ENCODE results near the gene CLTRN. TPM values are rescaled to one million over a fixed set of nuclear protein-coding genes. Genes with fewer than 3 reads are reported as not detected.

The CLTRN gene
- total and polyA plus RNA-seq, 9 donors = 0.13 to 0.53 (median 0.38) TPM

DNA sequence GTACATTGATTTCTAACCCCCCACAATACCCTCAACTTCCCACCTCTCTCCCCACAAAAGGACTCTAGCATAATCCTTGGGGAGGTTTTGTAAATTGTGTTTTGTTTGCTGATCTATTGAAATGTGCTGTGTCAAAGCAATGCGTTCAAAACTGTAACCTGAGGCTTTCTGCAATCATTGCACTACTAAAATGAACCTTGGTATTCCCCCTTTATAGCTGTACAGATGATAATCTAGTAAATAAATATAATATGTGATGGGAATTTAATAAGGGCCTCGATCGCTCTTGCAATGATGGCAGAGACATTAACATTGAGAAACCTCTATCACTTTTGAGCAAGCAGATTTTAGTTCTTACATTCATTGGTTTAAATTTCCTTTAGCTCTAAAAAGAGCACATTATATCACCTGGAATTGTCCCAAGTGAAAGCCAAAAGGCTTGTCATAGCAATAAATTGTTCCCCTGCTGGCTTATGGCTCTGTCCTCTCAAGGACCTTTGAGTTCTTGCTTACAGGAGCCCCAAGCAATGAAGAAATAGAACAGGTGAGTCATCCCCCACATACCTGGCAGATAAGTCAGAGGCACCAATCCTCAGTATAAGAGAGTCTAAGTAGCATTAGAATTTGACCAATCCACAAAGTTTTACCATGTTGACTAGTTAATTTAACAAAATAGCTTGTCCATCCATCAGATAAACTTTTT, 45.4 kb downstream of the CLTRN start:
- H3K36me3 ChIP-seq (ENCODE audit: control insufficient read depth, insufficient read depth, low read length) = no peaks in the 10 kb centered on the region
- H3K9me3 ChIP-seq (replicated peaks; ENCODE audit: control insufficient read depth, low read depth, low read length) = no peaks in the 10 kb centered on the region
- no peak for DNase-seq
- no peak overlapping the region for H3K27ac ChIP-seq (ENCODE audit: low read length)
- H3K4me1 ChIP-seq (ENCODE audit: control insufficient read depth, insufficient read depth, low read length) = no peaks in the 10 kb centered on the region
- no CpG with 5 or more reads among the region's 3 CpGs for WGBS (ENCODE audit: insufficient coverage)
- H3K4me3 ChIP-seq (ENCODE audit: low read length) = no peak overlapping the region
- peaks cover 20% of the 10 kb centered on the region for H3K27me3 ChIP-seq (ENCODE audit: control insufficient read depth, insufficient read depth, low read length)

DNA sequence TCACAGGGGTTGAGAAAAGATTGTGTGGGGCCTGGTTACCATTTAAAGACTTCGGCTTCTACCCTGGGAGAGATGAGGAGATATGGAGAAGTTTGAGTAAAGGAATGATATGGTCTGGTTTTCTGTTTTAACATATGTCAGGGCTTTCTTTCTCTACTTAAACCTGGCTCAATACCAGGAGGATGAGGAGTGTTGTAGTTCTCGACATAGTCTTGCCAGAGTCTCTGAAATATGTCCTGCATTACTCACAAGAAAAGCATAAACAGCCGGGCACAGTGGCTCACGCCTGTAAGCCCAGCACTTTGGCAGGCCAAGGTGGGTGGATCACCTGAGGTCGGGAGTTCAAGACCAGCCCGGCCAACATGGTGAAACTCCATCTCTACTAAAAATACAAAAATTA, 47.5 kb downstream of the CLTRN start:
- 60% methylated on average over 1 of the region's 6 CpGs for WGBS (ENCODE audit: insufficient coverage)
- no peak overlapping the region for H3K4me3 ChIP-seq (ENCODE audit: low read length)
- peaks cover 17% of the 10 kb centered on the region for H3K27me3 ChIP-seq (ENCODE audit: control insufficient read depth, insufficient read depth, low read length)
- DNase-seq = no peak
- no peaks in the 10 kb centered on the region for H3K36me3 ChIP-seq (ENCODE audit: control insufficient read depth, insufficient read depth, low read length)
- no peak overlapping the region for H3K27ac ChIP-seq (ENCODE audit: low read length)
- H3K9me3 ChIP-seq (replicated peaks; ENCODE audit: control insufficient read depth, low read depth, low read length) = no peaks in the 10 kb centered on the region
- no peaks in the 10 kb centered on the region for H3K4me1 ChIP-seq (ENCODE audit: control insufficient read depth, insufficient read depth, low read length)

DNA sequence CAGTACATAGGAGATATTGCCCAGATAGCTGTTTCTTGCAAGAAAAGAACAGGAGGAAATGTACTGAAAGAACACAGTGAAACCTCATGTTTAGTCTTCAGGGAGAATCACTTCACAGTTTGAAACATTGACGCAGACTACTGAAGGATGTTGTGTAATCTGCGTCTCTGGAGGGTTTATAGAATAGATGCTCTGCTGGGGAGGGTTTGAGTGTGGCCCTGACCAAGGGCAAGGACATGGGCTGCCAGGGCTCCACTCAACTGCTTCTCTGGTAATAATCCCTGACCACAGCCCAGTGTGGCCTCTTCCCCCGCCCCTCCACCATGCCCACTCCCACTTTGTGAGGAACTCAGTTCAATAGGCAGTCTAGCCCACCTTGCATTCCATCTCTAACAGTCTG, 48.1 kb downstream of the CLTRN start:
- DNase-seq = no peak
- peaks cover 17% of the 10 kb centered on the region for H3K27me3 ChIP-seq (ENCODE audit: control insufficient read depth, insufficient read depth, low read length)
- no peaks in the 10 kb centered on the region for H3K36me3 ChIP-seq (ENCODE audit: control insufficient read depth, insufficient read depth, low read length)
- no peaks in the 10 kb centered on the region for H3K4me1 ChIP-seq (ENCODE audit: control insufficient read depth, insufficient read depth, low read length)
- H3K4me3 ChIP-seq (ENCODE audit: low read length) = no peak overlapping the region
- WGBS (ENCODE audit: insufficient coverage) = 61% methylated on average over 2 of the region's 3 CpGs
- H3K9me3 ChIP-seq (replicated peaks; ENCODE audit: control insufficient read depth, low read depth, low read length) = no peaks in the 10 kb centered on the region
- no peak overlapping the region for H3K27ac ChIP-seq (ENCODE audit: low read length)

DNA sequence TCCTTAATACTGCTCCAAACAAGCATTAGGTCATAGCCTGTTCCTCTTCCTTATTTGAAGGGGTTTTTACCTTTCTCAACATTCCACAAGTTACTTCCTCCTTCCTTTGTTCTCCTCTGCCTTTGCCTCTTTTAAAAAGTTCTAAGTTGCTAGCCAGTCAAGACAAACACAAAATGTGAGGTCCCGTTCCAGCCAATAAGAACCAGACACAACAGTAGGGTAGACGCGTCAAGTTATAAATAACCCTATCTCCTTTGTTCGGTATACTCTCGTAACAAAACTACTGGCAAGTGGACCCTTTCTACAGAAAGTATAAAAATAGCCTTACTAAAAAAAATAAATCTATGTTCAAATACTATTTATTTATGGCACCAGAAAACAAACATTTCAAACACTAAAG, 57.5 kb downstream of the CLTRN start:
- H3K4me3 ChIP-seq (ENCODE audit: low read length) = no peak overlapping the region
- peaks cover 12% of the 10 kb centered on the region for H3K27me3 ChIP-seq (ENCODE audit: control insufficient read depth, insufficient read depth, low read length)
- no peak overlapping the region for H3K27ac ChIP-seq (ENCODE audit: low read length)
- H3K9me3 ChIP-seq (replicated peaks; ENCODE audit: control insufficient read depth, low read depth, low read length) = no peaks in the 10 kb centered on the region
- no peak for DNase-seq
- H3K36me3 ChIP-seq (ENCODE audit: control insufficient read depth, insufficient read depth, low read length) = no peaks in the 10 kb centered on the region
- WGBS (ENCODE audit: insufficient coverage) = 60% methylated on average over 1 of the region's 5 CpGs
- H3K4me1 ChIP-seq (ENCODE audit: control insufficient read depth, insufficient read depth, low read length) = no peaks in the 10 kb centered on the region

DNA sequence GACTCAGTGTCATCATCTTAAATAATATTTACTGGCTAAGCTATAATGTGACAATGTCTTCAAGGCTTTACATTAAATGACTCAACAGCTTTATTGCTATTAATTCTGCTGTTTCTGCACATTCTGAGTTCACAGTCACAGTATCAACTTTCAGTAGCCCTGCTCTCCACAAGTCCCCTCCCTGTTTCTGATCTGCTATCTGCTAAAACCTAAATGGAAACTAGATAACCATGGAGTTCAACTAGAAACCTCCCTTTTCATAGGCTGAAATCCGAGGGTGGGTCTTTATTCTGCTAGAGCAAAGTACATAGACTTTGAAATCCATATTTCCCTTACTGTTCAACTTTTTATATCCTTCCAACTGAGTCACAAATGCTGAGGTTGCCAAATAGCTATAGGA, 58.5 kb downstream of the CLTRN start:
- no peaks in the 10 kb centered on the region for H3K36me3 ChIP-seq (ENCODE audit: control insufficient read depth, insufficient read depth, low read length)
- H3K9me3 ChIP-seq (replicated peaks; ENCODE audit: control insufficient read depth, low read depth, low read length) = no peaks in the 10 kb centered on the region
- no peak for DNase-seq
- no peak overlapping the region for H3K4me3 ChIP-seq (ENCODE audit: low read length)
- H3K27me3 ChIP-seq (ENCODE audit: control insufficient read depth, insufficient read depth, low read length) = peaks cover 8% of the 10 kb centered on the region
- WGBS (ENCODE audit: insufficient coverage) = no CpG with 5 or more reads among the region's 1 CpG
- no peak overlapping the region for H3K27ac ChIP-seq (ENCODE audit: low read length)
- no peaks in the 10 kb centered on the region for H3K4me1 ChIP-seq (ENCODE audit: control insufficient read depth, insufficient read depth, low read length)

DNA sequence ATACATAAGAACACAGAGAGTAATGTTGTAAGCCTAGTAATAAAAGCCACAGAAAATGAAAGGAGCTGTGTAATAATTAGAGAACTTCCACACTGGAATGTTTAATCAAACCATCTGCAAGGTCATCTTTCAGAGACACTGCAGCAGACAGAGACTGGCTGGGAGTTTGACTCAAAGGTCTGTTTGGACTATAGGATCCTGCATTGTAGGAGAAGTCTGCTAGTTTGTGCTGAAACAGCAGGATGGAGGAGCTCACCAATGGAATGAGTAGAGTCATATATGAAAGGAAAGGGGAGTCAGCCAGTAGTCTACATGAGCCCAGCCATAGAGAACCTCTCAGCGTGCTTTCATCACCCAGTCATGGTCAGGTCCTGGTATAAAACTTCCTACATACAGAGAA, 59.4 kb downstream of the CLTRN start:
- Histone ChIP-seq H3K27ac (ENCODE audit: low read length) (no peak overlapping the region), H3K4me1 (ENCODE audit: control insufficient read depth, insufficient read depth, low read length) (no peaks in the 10 kb centered on the region), H3K27me3 (ENCODE audit: control insufficient read depth, insufficient read depth, low read length) (peaks cover 10% of the 10 kb centered on the region), H3K4me3 (ENCODE audit: low read length) (no peak overlapping the region), H3K36me3 (ENCODE audit: control insufficient read depth, insufficient read depth, low read length) (no peaks in the 10 kb centered on the region), H3K9me3 (replicated peaks; ENCODE audit: control insufficient read depth, low read depth, low read length) (no peaks in the 10 kb centered on the region)
- no CpG with 5 or more reads among the region's 1 CpG for WGBS (ENCODE audit: insufficient coverage)
- no peak for DNase-seq

DNA sequence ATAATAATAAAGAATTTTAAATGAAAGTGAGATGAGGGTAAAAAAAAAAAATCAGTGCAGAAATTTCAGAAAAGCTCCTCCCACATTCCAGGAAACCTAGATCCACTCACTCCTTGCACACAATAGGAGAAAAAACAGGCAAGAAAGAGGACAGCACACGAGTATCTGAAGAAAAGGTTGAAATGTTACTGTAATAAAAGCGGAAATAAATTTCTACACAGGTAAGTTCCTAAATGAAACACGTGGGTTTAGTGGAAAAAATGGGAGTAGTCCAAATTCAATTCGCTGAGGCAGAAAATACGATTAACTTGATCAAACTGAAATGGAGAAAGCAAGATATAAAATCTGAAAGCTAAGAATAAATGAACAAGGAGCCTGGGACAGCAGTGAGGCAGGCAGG, 61.8 kb downstream of the CLTRN start:
- Histone ChIP-seq H3K9me3 (replicated peaks; ENCODE audit: control insufficient read depth, low read depth, low read length) (no peaks in the 10 kb centered on the region), H3K27me3 (ENCODE audit: control insufficient read depth, insufficient read depth, low read length) (peaks cover 17% of the 10 kb centered on the region), H3K4me1 (ENCODE audit: control insufficient read depth, insufficient read depth, low read length) (no peaks in the 10 kb centered on the region), H3K36me3 (ENCODE audit: control insufficient read depth, insufficient read depth, low read length) (no peaks in the 10 kb centered on the region), H3K4me3 (ENCODE audit: low read length) (no peak overlapping the region), H3K27ac (ENCODE audit: low read length) (no peak overlapping the region)
- no peak for DNase-seq
- WGBS (ENCODE audit: insufficient coverage) = 40% methylated on average over 3 of the region's 5 CpGs

DNA sequence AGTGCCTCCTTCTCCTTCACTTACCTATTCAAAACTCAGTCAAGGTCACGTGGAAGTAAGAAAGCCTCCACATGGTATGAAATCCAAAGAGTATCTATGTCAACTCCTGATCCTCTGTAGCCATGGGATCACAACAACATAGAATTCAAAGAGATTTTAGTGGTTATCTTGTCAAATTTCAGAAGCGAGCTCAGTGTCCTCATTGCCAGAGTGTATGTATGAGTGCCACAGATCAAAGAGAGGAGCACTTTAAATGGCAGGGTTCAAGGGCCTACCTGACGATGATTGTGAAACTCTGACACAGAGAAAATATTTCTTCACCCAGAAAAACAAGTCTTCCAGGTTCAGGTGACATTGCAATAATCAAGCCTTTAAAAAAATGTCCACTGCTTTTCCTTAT, 62.7 kb downstream of the CLTRN start:
- DNase-seq = no peak
- Histone ChIP-seq H3K27me3 (ENCODE audit: control insufficient read depth, insufficient read depth, low read length) (peaks cover 17% of the 10 kb centered on the region), H3K4me3 (ENCODE audit: low read length) (no peak overlapping the region), H3K4me1 (ENCODE audit: control insufficient read depth, insufficient read depth, low read length) (no peaks in the 10 kb centered on the region), H3K9me3 (replicated peaks; ENCODE audit: control insufficient read depth, low read depth, low read length) (no peaks in the 10 kb centered on the region), H3K36me3 (ENCODE audit: control insufficient read depth, insufficient read depth, low read length) (no peaks in the 10 kb centered on the region), H3K27ac (ENCODE audit: low read length) (no peak overlapping the region)
- no CpG with 5 or more reads among the region's 3 CpGs for WGBS (ENCODE audit: insufficient coverage)

DNA sequence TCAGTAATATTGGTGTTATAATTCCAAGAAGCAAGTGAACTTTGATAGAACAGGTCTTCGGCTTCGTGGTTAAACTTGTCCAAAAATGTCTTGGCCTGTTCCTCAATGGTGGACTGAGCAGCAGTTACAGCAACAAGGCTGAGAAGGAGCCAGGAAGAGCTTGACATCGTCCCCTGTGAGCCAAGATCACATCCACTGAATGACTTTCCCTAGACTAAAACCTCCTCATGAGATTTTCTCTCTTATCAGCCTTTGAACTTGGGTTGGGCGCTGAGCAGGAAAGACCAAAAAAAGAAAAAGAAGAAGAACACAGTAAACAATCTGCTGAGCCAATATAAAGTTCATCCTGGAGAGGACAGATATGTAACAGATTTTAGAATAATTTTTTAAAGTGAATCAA, 63.9 kb downstream of the CLTRN start, which contains the start of gene ACE2:
ACE2 (minus strand) TSS at position 216 of the 400 bp plus-strand sequence; CDS start at position 167, 49 bp downstream.
- 100% methylated on average over 2 of the region's 4 CpGs for WGBS (ENCODE audit: insufficient coverage)
- Histone ChIP-seq H3K4me1 (ENCODE audit: control insufficient read depth, insufficient read depth, low read length) (no peaks in the 10 kb centered on the region), H3K27me3 (ENCODE audit: control insufficient read depth, insufficient read depth, low read length) (peaks cover 19% of the 10 kb centered on the region), H3K27ac (ENCODE audit: low read length) (no peak within 1 kb of the TSS), H3K9me3 (replicated peaks; ENCODE audit: control insufficient read depth, low read depth, low read length) (no peaks in the 10 kb centered on the region), H3K36me3 (ENCODE audit: control insufficient read depth, insufficient read depth, low read length) (no peaks in the 10 kb centered on the region), H3K4me3 (ENCODE audit: low read length) (no peak within 1 kb of the TSS)
- DNase-seq = no peak

DNA sequence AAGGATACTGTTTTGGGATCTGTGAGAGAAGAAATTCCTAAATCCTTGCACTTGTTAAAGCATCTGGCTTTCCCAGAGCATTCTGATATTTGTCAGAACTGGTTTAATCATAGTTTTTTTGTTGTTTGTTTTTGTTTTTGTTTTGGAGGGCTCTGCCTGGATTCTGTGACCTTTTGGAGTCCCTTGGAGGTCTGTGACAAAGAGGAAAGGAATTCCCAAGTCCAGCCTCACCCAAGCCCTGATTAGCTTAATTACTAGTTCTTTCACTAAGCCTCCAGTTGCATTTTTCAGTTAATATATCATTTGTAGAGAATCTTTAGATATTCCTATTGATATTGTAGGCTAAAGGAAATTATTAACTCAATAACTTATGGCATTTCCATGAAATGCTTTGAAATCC, 64.6 kb downstream of the CLTRN start:
- no peak for DNase-seq
- H3K4me3 ChIP-seq (ENCODE audit: low read length) = no peak overlapping the region
- H3K9me3 ChIP-seq (replicated peaks; ENCODE audit: control insufficient read depth, low read depth, low read length) = no peaks in the 10 kb centered on the region
- no peaks in the 10 kb centered on the region for H3K36me3 ChIP-seq (ENCODE audit: control insufficient read depth, insufficient read depth, low read length)
- no peaks in the 10 kb centered on the region for H3K4me1 ChIP-seq (ENCODE audit: control insufficient read depth, insufficient read depth, low read length)
- H3K27ac ChIP-seq (ENCODE audit: low read length) = no peak overlapping the region
- peaks cover 23% of the 10 kb centered on the region for H3K27me3 ChIP-seq (ENCODE audit: control insufficient read depth, insufficient read depth, low read length)

DNA sequence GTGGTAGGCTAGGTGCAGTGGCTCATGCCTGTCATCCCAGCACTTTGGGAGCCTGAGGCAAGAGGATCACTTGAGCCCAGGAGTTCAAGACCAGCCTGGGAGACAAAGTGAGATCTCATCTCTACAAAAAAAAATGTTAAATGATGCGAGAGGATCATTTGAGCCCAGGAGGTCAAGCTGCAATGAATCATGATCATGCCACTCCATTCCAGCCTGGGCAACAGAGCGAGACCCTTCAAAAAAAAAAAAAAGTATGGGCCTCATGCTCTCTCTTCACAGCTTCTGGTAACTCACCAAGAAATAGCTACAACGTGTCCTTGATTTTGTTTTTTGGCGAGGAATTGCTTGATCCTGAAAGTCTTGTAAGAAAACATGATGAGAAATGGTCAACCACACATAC, 65.1 kb downstream of the CLTRN start:
- Histone ChIP-seq H3K9me3 (replicated peaks; ENCODE audit: control insufficient read depth, low read depth, low read length) (no peaks in the 10 kb centered on the region), H3K4me1 (ENCODE audit: control insufficient read depth, insufficient read depth, low read length) (no peaks in the 10 kb centered on the region), H3K4me3 (ENCODE audit: low read length) (no peak overlapping the region), H3K27me3 (ENCODE audit: control insufficient read depth, insufficient read depth, low read length) (peaks cover 23% of the 10 kb centered on the region), H3K36me3 (ENCODE audit: control insufficient read depth, insufficient read depth, low read length) (no peaks in the 10 kb centered on the region), H3K27ac (ENCODE audit: low read length) (no peak overlapping the region)
- no CpG with 5 or more reads among the region's 4 CpGs for WGBS (ENCODE audit: insufficient coverage)
- DNase-seq = no peak

All from muscle of leg (tissue), 11 donors.